Ishikawa (cell line): ENCODE measurements around the gene OR5AR1.

Experiments used
- CEBPB ChIP-seq: IDR thresholded peaks from 2 replicates; pipeline ENCODE4 v1.6.1; 2012
- EGR1 ChIP-seq: IDR thresholded peaks from 2 replicates; pipeline ENCODE4 v1.6.1; 2012
- EP300 ChIP-seq: IDR thresholded peaks from 2 replicates; pipeline ENCODE4 v1.6.1; 2012; ENCODE audit warnings: borderline replicate concordance
- MAX ChIP-seq: IDR thresholded peaks from 2 replicates; pipeline ENCODE4 v1.6.1; 2012
- RAD21 ChIP-seq: IDR thresholded peaks from 2 replicates; pipeline ENCODE4 v1.6.1; 2012; ENCODE audit warnings: low read depth
- REST ChIP-seq: IDR thresholded peaks from 2 replicates; pipeline ENCODE4 v1.6.1; 2012; ENCODE audit warnings: low read depth, mild to moderate bottlenecking
- TAF1 ChIP-seq: IDR thresholded peaks from 2 replicates; pipeline ENCODE4 v1.6.1; 2012; ENCODE audit warnings: low read depth, mild to moderate bottlenecking
- TEAD4 ChIP-seq: IDR thresholded peaks from 2 replicates; pipeline ENCODE4 v1.6.1; 2012
- YY1 ChIP-seq: IDR thresholded peaks from 2 replicates; pipeline ENCODE4 v1.6.1; 2012; ENCODE audit warnings: low read depth

DNA sequence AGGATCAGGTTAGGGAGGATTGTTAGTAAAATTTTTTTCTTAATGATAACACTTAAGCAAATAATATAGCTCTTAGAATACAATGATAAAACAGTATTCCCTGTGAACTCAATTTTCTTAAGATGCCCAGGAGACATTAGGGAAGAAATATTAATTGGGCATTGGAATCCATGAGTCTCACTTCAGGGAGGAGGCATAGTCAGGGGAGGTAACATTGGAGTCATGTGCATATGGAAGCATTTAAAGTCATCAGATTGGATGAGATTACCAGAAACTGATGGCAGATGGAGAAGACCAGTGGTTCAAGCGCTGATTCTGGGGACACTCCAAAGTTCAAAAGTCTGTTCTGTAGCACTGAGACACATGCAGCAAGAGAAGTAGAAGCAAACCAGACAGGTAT lies 35.3 kb downstream of the OR5AR1 start, which contains the start of gene OR9G1:
- TF ChIP-seq CEBPB (no peak), YY1 (no peak), RAD21 (no peak), EP300 (no peak), TAF1 (no peak), EGR1 (no peak), REST (no peak), TEAD4 (no peak), MAX (no peak)
